Stimulated activated CD4-positive, alpha-beta T cell treated with anti-CD3 and anti-CD28 coated beads, Interleukin-2, amount 100 ng/mL, for 4 hours (primary cell): Measurements from ENCODE around the gene TNS4.

ENCODE experiments used
- DNase-seq: peaks from one replicate; pipeline ENCODE4 v3.0.0-alpha.2; 2020; ENCODE audit warnings: low read depth

The TNS4 gene

DNA sequence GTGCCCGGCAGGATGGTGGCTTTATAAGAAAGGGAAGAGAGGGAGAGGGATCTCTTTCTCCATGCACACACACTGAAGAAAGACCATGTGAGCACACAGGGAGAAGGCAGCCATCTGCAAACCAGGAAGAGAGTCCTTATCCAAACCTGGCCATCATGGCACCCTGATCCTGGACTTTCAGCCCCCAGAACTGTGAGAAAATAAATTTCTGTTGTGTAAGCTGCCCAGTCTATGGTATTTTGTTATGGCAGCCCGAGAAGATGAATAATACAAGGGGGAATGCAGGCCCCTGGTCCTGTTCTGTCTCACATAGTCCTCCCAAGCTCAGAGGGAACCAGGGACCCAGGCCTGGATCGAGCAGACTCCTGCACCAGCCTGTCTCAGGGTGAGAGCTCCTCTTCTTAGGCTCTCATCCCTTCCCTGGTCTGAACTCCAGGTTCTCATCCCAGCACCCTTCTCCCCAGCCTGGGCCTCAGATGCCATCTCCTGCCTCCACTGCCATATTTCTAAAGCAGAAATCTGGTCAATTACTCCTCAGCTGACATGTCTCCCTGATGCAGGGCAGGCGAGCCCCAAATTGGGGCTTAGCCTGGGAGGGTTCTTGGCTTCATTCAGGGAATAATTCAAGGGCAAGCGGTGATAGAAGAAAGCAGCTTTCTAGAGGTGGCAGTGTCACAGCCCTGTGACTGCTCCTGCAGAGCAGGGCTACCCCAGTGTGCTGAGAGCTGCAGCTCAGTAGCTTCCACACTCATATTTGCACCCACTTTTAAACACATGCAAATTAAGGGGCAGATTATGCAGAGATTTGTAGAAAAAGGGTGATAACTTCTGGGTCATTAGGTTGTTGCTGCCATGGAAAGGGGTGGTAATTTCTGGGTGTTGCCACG lies 29.3 kb downstream of the TNS4 start:
- DNase-seq = no peak

DNA sequence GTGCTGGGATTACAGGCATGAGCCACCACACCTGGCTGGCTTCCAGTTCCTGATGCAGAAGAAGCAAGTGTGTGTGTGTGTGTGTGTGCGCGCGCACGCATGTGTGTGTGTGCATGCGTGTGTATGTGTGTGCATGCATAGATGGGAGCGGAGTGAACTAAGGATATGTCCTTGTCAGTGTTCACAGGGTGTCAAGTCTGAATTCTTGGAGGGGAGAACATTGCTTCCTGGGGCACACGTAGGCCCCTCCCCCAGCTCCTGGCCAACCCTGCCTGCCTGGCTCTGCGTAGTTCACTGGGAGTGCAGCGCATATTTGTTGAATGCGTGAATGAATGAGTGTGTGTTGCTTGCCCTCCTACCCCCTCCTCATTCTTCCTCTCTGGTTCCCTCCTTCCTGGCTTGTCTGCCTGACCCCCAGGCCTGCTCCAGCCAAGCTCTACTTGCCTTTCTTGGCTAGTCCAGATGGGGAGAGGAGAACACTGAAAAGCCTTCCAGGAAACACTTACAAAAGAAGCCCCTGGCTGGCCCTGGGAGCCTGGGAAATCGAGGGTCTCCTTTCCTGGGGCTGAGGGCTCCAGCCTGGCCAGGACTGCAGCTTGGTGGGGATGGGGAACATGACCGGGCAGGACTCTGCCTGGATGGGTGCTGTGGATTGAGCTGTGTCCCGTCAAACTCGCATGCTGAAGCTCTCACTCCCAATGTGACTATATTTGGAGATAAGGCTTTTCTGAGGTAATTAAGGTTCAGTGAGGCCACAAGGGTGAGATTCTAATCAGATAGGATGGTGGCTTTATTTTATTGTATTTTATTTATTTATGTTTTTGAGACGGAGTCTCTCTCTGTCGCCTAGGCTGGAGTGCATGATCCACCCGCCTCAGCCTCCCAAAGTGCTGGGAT lies 30.2 kb downstream of the TNS4 start:
- no peak for DNase-seq

DNA sequence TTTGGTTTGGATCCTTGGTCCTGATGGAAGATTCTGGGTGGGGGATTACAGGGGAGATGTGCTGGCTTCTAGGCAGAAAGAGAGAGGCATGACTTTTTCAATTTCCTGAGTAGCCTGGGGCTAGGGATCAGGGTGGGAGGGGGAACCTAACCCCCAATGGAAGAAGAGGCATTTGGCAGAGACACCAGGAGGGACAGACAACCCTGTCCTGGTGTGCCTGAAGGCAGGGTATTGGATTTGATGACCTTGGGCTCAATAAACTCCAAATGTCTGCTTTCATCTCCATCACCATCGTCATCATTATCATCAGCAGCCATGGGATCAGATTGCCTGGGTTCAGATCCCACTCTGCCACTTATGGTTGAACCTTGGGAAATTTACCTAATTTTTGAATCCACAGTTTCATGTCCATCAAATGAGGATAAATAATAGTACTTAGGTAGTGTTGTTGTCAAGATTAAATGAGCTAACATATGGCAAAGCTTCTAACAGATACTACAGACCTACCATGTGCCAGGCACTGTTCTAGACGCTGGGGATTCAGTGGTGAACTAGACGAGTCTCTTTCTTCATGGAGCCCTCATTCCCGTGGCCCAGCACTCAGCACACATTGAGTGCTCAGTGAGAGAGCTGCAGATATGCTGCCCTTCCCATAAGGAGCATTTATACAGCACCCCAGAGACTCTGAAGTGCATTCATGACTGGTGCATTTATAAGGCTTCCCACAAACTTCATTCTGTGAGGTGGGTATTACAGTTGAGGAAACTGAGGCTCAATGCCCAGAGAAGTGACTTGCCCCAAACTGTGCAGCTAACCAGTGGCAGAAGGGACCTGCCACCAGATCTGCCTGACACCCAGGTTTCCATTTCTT lies 31.4 kb downstream of the TNS4 start:
- no peak for DNase-seq

DNA sequence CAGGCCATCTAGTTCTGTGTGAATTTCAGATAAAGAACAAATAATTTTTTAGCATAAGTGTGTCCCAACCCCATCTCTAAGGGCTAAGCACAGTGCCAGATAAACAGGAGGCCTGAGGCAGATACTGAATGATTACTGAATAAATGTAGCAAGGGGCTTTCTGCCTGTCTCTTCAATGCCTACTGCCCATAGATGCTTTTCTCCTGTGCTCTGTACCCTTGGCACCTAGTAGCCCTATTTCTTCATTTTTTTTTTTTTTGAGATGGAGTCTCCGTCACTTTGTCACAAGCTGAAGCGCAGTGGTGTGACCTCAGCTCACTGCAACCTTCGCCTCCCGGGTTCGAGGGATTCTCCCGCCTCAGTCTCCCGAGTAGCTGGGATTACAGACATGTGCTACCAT lies 32.9 kb downstream of the TNS4 start:
- DNase-seq = no peak

DNA sequence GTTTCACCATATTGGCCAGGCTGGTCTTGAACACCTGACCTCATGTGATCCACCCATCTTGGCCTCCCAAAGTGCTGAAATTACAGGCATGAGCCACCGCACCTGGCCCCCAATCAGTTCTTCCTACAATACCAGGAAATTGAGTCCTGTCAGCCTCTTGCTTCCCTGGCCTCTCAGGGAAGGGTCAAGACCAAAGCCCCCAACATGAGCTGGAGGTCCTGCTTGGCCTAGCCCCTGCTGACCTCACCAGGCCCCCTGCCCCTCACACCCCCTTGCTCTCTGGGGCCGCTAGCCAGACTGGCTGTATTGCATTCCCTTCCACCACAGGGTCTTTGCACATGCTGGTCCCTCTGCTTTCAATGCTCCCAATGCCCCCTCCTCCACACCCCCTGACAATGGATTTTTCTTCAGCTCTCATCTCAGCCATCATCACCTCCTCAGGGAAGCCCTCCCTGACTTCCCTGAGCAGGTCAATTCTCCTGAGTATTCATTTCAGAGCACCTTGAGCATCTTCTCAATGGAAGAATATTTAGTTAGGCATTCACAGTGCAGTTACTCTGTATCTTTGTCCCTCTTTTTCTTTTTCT lies 34.0 kb downstream of the TNS4 start:
- DNase-seq = no peak

DNA sequence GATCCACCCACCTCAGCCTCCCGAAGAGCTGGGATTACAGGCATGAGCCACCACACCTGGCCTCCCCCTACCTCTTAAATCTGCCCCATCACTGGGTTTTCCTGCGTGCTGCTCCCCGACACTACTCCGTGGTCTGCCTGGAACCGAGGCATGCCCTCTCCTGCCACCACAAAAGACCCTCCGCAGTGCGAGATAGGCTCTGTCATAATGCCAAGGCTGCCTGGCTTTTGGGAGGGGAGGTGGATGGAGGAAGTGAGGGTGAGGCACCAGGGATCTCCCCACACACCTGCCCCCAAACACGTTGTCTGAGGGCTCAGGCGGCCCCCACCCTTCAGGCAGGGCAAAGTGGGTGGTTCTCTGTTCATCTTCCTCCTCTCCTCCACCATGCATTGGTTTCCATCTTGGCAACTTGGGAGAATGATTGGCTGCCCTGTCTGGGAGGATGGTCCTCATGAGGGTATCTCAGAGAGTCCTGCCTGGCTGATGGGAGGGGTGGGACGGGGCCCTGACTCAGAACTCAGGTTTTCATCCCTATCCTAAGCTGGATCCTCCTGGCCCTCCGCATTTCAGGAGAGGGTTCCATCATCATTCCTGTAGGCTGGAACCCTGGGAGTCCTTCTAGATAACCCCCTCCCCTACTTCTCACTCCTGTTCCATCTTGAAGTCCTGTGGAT lies 35.0 kb downstream of the TNS4 start:
- DNase-seq = no peak

DNA sequence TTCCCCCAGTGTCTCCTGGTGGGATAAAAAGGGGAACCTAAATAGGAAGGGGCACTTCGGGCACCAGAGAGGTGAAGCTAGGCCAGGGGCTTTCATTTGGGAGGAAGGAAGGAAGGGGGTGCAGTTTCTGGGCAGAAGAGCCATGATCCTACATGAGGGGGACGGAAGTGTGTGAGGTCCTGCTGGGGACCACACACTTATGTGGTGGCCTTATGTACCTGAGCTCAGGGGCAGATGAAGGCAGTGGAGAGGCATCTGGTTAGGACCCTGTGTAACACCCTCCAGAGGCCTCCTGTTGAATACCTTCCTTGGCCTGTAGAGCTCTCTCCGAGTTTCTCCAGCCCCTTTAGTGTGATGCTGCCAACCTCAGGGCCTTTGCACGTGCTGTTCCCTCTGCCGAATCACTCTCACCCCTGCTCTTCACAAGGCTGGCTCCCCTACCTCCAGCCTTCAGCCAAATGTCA lies 37.0 kb downstream of the TNS4 start:
- DNase-seq = no peak

DNA sequence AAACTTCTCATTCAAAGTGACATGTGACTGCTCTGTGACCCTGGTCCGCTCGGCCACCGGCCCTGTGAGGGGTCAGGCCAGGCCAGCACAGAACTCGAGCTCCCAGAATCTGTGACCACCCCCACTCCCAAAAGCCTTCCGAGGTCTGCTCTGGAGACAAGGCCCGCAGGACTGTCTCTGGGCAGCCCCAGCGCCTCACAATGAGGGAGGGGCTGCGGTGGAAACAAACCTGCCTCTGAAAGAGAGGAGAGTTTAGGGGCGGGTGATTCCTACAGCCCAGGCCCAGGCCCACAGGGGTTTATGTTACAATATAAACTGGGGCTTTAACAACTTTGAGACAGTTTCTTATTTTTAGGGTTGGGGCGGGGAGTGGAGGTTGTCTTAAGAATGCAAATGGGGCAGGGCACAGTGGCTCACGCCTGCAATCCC lies 38.3 kb downstream of the TNS4 start:
- no peak for DNase-seq

DNA sequence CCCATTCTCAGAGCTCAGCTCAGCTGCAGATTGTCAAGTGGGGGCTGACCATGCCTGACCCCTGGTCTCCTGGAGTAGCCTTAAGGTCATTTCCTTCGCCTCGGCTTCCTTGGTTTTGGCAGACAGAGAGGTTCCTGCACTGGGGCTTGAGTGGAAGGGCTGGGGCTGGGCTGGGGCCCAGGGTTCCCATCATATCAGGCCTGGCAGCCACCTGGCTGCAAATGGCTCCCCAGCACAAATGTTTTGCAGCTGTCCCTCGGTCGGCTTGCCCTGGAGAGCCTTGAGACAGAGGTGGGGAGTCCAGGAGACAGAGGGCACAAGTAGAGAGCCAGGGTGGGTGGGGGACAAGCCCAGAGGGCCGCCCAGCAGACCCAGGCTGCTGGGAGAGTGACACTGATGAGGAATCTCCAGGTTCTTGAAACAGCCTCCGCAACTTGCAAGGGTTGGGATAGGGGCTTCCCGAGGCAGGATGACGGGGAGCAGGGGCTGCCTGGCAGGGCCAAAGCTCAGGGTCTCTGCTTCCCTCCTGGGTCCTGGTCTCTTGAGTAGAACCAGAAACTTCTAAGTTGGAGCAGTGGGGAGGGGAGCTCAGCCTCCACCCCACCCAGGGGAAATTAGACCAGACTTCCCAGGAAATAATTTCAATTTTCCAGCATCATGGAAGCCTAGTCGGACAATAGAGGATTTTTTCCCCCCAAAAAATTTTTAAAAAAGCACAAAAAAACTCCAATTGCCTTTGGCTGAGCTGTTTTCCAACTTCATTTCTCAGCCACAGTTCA lies 38.9 kb downstream of the TNS4 start:
- DNase-seq = no peak

DNA sequence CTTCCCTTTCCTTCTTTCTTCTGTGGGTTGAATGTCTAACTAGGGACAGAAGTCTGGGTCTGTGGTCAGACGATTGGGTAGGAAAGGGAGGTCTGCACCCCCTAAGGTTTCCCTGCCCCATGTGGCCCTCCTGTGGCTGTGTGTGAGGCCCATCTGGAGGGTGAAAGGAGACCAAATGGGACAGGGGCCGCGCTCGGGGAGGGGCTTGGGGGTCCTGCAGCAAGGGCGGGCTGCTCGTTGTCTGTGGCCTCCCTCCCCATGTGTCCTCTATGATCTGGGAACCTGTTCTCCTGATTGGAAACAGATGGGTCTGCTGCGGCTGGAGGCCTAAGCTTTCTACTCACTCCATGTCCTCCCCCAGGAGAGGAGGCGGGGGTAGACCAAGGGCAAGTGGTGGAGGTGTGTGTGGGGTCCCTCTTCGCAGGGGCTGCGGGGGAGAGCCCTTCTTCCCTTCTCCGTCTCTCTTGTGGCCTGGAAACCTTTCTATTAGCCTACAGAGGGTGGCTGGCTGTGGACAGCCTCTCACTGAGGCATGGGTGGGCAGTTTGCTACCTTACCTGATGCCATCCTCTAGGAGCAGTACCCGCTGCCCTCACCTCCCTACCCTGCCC lies 39.6 kb downstream of the TNS4 start:
- no peak for DNase-seq

DNA sequence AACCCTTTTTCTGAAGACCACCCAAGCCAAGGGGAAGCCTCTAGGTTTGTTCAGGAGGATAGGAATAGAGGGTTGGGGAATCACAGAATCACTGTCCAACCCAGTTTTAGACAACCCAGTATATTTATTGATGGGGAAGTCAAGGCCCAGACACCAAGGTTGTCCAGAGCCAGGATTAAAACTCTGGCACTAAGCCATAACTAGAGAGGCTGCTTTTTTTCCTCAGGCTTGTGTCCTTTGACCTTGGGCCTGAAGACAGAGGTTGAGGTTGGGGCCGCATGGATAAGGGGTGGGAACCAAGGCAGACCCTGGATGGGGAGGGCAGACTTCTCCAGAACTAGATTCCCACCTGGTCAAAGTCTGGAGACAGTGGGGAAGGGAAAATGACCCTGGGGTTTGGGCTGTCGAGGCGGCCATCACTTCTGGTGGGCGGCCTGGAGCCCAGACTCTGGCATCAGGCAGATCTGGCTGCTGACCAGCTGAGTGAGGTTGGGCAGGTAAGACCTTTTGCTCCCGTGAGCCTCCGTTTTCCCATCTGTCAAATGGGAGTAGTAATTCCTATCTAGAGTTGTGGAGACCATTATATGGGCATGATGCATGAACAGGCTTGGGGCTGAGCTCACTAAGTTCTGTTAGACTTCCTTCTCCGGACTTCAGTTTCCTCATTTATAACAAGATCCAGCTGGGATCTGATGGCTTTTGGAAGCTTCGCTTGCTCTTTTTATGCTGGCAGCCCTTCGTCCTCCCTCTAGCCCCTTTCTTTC lies 40.3 kb downstream of the TNS4 start:
- no peak for DNase-seq

DNA sequence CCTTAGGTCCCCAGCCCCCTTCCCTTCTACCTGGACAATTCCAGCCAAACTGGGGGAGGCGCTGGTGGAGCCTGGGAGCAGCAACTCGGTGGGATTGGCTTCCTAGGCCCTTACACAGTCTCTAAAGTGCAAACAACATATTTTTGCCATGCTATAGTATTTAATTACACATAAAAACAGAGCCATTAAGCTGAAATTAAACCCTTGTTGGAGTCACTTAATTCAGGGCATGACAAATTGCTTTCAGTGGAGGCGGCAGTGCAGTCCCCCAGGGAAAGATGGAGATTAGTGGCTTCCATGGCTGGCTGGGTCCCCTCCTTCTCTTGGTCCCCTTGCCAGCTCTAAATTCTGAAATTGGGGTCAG lies 40.8 kb downstream of the TNS4 start:
- no peak for DNase-seq

DNA sequence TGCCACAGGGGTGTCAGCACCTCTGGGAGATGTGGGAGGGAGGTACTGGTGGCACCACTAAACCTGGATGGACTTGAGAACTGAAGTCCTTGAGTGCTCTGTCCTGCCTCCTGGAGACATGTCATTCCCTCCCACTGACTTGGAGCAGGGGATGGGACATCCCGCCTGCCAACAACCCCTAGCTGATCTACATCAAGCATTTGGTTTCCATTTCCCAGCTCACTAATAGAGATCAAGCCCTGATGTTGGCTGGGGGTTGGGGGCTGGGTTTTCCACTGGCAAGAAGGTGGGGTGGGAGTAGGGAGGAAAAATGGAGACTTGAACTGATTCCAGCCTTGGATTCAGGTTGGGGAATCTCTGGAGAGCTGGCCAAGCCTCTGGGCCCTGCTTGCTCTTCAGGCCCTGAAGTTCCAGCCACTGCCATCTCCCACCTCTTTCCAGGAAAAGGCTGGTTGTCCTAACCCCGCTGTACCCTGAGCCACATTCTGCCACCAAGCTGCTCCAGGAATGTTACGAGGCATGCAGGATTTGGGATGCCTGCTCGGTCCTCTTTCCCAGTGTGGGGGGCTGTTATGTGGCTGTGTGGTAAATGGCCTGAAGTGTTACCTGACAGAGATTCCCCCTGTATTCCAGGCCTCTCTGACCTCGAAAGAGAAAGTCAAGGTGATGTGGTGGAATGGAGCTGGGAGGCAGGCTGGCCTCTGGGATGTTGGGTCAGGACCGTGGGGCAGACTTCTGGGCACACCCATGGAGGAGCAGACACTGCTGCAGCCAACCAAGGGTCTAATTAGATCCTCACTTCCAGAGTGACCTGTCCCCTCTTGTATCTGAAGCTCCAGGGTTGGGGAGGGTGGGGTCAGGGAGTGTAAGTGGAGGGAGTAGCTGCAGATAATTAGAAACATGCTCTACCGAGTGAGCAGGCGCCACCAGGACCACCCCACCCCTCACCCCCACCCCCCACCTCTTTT lies 41.5 kb downstream of the TNS4 start:
- no peak for DNase-seq

DNA sequence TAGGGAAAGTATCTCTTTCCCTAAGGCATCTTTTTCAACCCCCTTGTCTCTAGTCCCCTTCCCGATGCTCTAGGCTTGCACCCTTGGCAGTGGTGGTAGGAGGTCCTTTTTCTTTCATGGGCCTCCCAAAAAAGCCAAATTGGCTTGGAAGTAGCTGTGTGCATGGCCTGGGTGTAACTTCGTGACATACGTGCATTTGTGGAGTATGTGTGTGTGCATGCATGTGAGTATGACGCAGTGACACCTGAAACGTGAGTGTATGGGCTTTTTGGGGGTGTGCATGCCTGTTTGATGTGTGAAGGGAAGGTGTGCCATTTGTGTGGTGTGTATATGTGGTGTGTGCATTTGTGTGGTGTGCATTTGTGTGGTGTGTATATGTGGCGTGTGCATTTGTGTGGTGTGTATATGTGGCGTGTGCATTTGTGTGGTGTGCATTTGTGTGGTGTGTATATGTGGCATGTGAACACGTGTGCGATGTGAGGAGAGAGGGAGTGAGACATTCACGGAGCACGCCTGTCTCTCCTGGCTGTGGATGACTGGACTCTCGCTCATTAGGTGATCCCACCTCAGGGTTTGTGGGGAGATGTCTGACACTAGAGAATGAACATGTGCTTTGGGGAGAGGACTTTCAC lies 42.5 kb downstream of the TNS4 start:
- DNase-seq = no peak

DNA sequence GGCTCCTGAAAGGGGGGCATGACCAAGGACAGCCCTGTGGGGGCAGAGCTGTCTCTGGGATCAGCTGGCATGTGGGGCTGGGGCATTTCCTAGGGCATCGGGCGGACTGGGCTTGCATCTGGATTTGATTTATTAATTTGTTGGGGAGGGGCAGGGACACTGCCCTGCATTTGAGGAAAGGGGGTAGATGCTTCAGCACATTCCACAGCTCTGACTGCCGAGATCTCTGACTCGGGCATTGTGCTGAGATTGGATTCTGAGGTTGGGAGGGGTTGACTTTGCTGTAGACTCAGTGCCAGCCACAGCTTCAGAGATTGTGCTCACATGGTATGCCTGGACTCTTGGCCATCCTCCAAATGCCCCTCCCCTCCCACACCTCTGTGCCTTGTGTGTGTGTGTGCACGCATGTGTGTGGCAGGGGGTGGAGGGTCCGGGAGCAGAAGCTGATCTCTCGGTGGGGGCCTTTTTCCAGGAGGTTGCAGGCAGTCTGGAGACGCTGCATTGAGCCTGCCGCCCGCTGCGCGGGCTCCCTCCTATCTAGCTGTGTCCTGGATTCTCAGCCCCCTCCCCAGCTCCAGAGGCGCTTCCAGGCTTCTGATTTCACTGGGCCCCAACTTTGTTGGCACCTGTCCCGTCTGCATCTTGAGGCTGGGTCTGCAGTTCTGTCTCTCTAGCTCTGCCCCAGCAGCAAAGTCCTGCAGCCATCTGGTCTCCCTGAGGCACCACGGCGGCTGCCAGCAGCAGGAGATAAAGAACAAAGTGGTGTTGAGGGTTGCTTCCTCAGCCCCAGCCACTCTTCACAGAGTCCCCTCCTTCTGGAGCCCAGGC lies 43.2 kb downstream of the TNS4 start:
- DNase-seq = no peak

DNA sequence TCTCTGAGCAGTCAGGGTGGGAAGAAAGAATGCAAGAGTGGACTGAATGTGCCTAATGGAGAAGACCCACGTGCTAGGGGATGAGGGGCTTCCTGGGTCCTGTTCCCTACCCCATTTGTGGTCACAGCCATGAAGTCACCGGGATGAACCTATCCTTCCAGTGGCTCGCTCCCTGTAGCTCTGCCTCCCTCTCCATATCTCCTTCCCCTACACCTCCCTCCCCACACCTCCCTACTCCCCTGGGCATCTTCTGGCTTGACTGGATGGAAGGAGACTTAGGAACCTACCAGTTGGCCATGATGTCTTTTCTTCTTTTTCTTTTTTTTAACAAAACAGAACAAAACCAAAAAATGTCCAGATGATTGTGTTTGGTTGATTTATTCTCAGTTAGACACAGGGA lies 44.1 kb downstream of the TNS4 start:
- DNase-seq = no peak
